Embryonic facial prominence (tissue), 1 donor: ENCODE data around the gene ERVMER34-1.

Experiments used
- DNase-seq: peaks from one replicate; pipeline ENCODE4 v3.0.0-alpha.2; 2016; ENCODE audit errors: extremely low spot score

Gene ERVMER34-1

GRCh38 chr4:52718123-52718522 lies 33.1 kb downstream of the ERVMER34-1 start:
- DNase-seq = no peak

DNA sequence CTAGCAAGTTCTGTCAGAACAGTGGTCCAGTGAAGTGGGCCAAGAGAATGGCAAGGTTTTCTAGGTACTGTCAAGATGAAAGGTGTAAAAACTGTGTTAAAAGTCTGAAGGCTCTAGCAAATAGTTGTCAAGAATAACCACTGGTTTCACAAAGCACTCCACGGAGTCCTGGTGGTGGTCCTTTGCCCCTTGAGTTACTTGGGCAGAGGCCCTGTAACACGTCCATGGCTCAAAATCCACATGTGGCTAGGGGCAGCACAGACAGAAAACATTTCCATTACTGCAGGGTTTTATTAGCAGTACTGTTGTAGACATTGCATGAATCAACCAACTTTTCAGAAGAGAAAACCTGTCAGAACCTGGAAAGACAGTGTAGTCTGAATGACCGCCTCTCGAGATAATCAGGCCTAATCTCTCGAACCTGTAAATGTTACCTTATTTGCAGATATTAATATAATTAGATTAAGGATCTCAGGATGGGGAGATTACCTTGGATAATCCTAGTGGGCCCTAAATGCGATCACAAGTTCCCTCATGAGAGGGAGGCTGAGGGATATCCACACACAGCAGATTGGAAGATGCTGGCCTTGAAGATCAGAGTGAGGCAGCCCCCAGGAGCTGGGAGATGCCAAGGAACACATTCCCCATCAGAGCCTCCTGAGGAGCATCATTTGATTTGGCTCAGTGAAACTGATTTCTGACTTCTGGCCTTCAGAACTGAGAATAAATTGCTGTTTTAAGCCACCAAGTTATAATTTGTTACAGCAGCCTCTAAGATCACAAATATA lies 34.7 kb downstream of the ERVMER34-1 start:
- no peak for DNase-seq

DNA sequence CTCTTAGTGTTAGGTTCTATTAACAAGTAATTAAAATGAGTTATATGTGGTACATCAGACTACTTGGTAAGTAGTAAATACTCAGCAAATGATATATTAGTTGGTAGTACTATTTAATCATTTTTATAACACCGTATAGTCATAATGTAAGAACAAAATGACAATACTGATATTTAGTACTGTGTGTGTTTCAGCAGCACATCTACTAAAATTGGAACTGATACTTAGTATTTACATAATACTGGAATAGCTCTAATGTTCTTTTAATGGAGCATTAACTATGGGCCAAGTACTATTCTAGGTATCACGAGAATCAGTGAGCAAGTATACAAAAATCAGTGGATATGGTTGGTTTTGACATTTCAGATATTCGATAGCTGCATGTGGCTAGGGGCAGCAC lies 35.3 kb downstream of the ERVMER34-1 start:
- DNase-seq = no peak

GRCh38 chr4:52715255-52715897 lies 35.8 kb downstream of the ERVMER34-1 start:
- DNase-seq = no peak

DNA sequence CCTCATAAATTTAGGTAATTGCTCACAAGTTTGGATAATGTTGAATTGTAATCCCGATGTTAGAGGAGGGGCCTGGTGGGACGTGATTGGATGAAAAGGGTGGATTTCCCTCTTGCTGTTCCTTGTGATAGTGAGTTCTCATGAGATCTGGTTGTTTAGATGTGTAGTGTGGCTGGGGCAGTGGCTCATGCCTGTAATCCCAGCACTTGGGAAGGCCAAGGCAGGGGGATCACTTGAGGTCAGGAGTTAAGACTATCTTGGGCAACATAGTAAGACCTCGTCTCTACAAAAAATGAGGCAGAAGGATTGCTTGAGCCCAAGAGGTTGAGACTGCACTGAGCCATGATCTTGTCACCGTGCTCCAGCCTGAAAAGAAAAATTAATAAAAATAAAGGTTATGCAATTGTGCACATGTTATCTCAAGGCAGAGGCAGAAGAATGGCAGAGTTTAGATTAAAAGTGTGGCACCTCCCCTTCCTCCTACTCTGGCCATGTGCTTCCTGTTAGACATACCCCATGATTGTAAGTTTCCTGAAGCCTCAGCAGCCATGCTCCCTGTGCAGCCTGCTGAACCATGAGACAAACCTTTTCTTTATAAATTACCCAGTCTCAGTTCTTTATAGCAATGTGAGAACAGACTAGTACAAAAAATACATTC lies 36.5 kb downstream of the ERVMER34-1 start:
- no peak for DNase-seq

DNA sequence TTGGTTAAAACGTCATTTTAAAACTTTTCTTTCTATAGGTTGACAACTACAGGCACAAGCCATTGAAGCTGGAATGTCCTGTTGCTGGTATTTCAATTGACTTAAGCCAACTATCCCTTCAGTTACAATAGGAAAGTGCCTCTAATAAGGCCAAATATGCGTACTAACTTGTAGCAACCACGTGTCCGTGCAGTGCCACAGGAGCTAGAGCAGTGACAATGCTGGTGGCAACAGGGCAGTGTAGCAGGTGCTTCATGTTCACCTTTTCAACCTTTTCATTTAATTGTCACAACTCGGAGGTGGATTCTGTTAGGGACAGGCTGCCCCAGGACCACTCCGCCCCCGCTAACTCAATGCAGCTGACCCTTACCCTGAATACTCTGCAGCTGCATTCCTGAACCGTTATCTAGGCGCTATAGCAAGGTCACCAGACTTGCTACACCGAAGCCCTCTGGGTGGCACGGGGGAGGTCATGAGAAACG lies 37.7 kb downstream of the ERVMER34-1 start:
- no peak for DNase-seq

DNA sequence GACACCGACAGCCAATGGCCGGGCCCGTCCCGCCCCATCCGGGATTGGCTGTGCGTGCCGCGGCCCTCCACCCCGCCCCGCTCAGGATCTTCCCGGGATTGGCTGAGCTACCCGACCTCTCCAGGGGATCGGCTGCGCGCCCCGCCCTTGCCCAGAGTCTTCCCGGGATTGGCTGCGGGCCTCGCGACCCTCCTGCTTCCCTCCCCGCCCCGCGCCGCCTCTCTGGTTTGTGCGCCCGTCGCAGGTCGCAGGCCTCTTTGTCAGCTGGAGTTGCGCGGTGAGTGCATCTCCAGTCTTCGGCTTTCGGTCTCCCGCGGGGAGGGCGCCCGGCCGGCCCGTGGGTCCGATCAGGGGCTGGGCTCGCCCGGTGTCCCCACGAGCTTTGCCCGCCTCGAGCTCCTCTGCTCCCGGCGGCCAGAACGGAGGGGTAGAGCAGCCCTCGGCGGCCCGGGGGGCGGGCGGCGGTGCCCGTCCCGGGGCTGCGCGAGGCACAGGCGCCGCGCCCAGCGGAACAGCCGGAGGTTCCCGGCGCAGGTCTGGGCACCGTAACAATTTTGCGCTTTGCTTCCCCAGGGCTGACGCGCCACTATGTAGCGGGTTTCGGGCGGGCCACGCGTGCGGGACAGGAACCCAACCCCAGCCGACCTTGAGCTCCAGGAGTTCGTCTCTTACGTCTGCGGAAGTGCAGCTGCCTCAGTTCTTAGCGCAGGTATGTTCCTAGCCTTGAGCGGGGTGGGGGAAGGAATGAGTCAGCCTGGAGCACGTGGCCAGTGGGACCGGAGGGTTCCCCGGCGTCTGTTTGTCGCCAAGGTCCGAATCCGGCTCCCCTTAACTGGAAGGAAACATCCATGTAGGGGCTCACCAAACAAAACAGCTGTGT lies 38.7 kb downstream of the ERVMER34-1 start:
- DNase-seq = peak; percentile 89

- no peak for DNase-seq
These were observed 39.4 kb downstream of the ERVMER34-1 start for GRCh38 chr4:52711834-52712250.

- DNase-seq = no peak
These were observed 40.0 kb downstream of the ERVMER34-1 start for GRCh38 chr4:52711272-52711671.

GRCh38 chr4:52709155-52709554 lies 42.1 kb downstream of the ERVMER34-1 start:
- no peak for DNase-seq

- no peak for DNase-seq
These were observed 46.6 kb downstream of the ERVMER34-1 start for GRCh38 chr4:52704661-52705060.

DNA sequence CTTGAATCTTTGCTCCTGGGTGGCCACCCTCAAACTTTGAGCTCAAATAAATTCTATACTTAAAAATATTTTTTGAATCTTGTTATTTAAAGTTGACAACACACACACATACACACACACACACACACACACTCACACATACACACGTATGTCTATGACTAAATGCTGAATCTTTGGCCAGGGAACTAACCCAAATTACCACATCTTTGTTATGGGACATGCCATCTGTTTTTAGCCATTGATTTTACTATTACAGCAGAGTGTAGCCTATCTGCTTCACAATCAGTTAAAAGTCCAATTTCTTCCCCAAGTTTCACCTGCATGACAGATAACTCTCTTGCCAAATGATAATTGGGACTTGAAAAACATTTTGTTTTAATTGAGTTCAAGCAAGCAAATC lies 47.1 kb downstream of the ERVMER34-1 start:
- no peak for DNase-seq

DNA sequence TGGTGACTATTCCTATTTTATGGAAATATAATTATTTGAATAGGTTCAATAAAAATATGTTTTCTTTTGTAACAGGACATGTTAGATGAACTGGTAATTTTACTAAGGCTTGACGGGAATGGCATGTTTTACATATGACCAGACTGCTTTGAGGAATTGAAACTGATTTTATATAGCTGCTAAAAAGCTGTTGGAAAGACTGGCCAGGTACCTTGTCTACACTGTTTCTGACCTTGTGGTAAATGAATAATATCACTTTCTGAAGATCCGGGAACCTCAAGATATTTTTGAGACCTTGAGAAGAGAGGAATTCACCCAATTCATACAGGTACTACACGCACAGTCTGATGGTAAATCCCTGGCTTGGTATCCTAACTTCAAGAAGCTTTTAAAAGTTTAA lies 50.0 kb downstream of the ERVMER34-1 start:
- no peak for DNase-seq

GRCh38 chr4:52694936-52695335 lies 56.3 kb downstream of the ERVMER34-1 start:
- no peak for DNase-seq

DNA sequence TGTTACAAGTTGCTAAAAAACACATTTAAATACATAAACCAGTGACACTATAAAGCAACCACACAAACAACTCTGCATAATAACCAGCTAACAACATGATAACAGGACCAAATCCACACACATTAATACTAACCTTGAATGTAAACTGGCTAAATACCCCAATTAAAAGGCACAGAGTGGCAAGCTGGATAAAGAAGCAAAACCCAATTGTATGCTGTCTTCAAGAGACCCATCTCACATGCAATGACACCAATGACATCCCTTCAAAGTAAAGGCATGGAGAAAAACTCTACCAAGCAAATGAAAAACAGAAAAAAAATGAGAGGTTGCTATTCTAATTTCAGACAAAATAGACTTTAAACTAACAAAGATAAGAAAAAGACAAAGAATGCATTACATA lies 57.7 kb downstream of the ERVMER34-1 start:
- no peak for DNase-seq
